Activated T-cell treated with anti-CD3 and anti-CD28 coated beads, Interleukin-2, amount 50 U/mL, for 24 hours (primary cell): ENCODE measurements around the gene GSC2.

ENCODE experiments used
- DNase-seq: peaks from one replicate; pipeline ENCODE4 v3.0.0-alpha.2; 2020
- H3K27ac Mint-ChIP-seq: 2 replicates; pipeline ENCODE4 v1.8.0; 2020; ENCODE audit warnings: mild to moderate bottlenecking, mixed read lengths
- H3K27me3 Mint-ChIP-seq: 2 replicates; pipeline ENCODE4 v1.8.0; 2020; ENCODE audit warnings: mixed read lengths
- H3K36me3 Mint-ChIP-seq: 2 replicates; pipeline ENCODE4 v1.8.0; 2020; ENCODE audit warnings: low read depth, mixed read lengths
- H3K4me1 Mint-ChIP-seq: 2 replicates; pipeline ENCODE4 v1.8.0; 2020; ENCODE audit warnings: low read depth, mixed read lengths
- H3K4me3 Mint-ChIP-seq: 2 replicates; pipeline ENCODE4 v1.8.0; 2020; ENCODE audit warnings: mild to moderate bottlenecking, moderate library complexity, mixed read lengths
- H3K9me3 Mint-ChIP-seq: 2 replicates; pipeline ENCODE4 v1.8.0; 2020; ENCODE audit warnings: mixed read lengths

Gene GSC2

DNA sequence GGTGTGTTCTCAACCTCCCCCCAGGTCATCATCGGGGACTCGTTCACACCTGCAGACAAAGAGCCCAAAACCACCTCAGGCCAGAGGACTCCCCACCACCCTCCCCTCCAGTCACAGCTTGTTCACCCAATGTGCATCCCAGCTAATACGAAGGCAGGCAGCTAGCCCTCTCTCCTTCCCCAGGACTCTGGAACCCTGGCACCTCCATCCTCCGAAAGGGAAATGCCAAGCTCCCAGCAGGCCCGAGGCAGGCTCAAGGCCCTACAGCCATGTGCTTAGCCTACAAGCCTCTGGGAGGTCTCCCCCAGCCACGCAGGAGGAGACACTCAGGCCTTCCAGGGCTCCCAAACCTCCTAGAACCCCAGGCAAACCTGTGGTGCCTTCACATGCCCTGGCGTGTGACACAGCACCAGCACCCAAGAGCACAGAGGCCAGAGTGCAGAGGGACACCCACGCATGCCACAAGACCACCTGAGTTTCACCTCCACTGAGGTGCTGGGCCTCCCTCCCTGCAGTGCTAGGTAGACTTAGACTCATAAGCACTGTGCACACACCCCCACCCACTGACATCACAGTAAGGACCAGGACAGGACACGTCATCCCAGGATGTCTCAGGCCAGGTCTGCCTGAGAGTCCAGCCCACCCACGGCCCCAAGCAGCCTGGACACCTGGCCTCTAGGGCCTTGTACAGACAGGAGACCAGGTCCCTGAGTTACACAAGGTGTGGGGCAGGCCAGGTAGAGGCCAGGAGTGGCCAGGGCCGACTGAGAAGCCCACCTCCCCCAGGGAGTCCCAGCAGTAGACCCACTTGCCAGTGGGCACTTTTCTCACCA, 12.5 kb downstream of the GSC2 start:
- Mint-ChIP-seq H3K27me3 (no peaks in the 10 kb centered on the region), H3K4me1 (peaks cover 6% of the 10 kb centered on the region), H3K36me3 (peaks cover 92% of the 10 kb centered on the region), H3K4me3 (no peak overlapping the region), H3K27ac (peak overlapping the region; percentile 11), H3K9me3 (no peaks in the 10 kb centered on the region)
- no peak for DNase-seq

DNA sequence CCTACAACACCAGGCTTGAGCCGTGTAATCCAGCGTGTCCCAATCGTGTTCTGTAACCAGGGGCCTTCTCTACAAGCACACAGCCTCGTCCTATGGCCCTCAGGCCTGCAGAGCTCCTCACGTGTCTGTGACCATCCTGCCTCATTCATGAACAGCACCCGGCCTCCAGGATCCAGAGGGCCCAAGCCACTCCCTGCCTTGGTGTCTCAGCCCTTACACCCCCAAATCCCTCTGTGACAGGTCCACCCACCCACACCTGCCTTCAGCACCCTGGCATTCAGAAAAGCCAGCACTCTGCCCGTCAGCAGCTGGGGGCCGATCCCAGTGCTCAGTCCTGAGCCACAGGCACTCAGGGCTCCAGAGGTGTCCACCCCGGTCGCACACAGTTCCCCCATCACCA, 13.2 kb downstream of the GSC2 start:
- Mint-ChIP-seq H3K27ac (peak overlapping the region; percentile 19), H3K4me3 (no peak overlapping the region), H3K27me3 (no peaks in the 10 kb centered on the region), H3K9me3 (no peaks in the 10 kb centered on the region), H3K4me1 (peaks cover 3% of the 10 kb centered on the region), H3K36me3 (peaks cover 92% of the 10 kb centered on the region)
- DNase-seq = no peak

DNA sequence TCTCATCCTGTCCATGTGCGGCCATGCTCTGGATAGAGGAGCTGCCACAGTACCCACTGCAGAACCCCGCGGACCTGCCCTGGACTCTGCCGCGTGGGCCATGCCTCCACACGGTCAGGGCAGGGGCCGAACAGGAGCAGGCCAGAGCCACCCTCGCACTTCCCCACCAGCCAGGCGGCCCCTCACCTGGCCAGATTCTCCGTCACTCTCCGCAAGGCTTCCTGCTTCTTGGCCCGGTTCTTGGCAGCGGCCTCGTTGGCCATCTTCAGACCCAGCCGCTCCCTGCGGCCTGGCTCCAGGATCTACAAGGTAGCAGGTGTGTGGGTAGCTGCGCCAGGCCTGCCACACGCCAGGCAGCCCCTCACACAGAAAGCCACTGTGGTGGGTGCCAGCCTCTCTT, 15.2 kb downstream of the GSC2 start:
- Mint-ChIP-seq H3K27ac (no peak overlapping the region), H3K9me3 (no peaks in the 10 kb centered on the region), H3K36me3 (peaks cover 84% of the 10 kb centered on the region), H3K27me3 (no peaks in the 10 kb centered on the region), H3K4me1 (no peaks in the 10 kb centered on the region), H3K4me3 (no peak overlapping the region)
- DNase-seq = no peak

DNA sequence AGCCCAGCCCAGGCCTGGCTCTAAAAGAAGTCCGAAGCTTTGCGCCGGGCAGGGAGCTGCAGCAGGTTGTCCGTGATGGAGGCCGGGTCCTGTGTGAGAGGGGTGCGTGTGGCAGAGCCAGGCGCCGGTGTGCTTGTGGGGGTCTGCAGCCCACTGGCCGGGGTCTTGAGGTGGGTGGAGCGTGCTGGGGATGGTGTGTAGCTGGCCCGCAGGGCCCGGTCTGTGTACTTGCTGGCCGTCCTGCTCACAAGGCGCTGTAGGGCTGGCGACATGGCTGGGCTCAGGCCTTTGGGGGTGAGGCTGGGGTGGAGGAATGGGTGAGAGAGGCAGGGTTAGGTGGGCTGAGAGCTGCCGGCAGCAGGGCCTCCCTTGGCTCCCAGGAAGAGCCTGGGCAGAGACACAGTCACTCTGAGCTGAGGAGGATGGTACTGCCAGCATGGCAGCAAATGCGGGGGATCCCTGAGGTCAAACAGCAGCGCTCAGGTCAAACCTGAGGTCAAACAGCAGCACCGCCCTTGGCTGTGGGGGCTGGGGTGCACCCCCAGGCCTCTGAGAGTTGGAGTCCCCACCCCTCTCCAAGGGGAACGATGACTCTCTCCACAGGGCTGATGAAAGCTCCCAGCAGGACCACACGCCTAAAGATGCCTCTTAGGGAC, 15.8 kb downstream of the GSC2 start:
- no peaks in the 10 kb centered on the region for H3K27me3 Mint-ChIP-seq
- H3K4me3 Mint-ChIP-seq = no peak overlapping the region
- no peaks in the 10 kb centered on the region for H3K4me1 Mint-ChIP-seq
- H3K9me3 Mint-ChIP-seq = no peaks in the 10 kb centered on the region
- H3K27ac Mint-ChIP-seq = no peak overlapping the region
- no peak for DNase-seq
- peaks cover 78% of the 10 kb centered on the region for H3K36me3 Mint-ChIP-seq

DNA sequence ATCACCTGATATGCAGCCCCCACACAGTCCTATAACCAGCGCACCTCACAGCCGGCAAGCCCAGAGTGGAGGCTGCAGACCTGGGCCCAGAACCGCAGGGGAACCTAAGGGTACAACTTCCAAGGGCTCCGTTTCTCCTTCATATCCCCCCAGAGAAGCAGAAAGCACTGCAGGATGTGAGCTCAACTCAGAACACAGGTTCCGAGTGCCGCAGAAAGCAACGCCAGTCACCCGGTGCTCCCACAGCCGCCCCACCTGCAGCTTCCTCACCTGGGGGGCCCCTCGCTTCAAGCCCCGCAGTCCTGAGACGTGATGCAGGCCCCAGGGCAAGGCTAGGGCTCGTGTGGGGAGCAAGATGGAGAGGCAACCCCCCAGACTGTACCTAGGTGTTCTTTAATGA, 16.5 kb downstream of the GSC2 start:
- no peak overlapping the region for H3K4me3 Mint-ChIP-seq
- H3K4me1 Mint-ChIP-seq = no peaks in the 10 kb centered on the region
- no peak for DNase-seq
- no peak overlapping the region for H3K27ac Mint-ChIP-seq
- H3K36me3 Mint-ChIP-seq = peaks cover 71% of the 10 kb centered on the region
- H3K27me3 Mint-ChIP-seq = no peaks in the 10 kb centered on the region
- no peaks in the 10 kb centered on the region for H3K9me3 Mint-ChIP-seq

DNA sequence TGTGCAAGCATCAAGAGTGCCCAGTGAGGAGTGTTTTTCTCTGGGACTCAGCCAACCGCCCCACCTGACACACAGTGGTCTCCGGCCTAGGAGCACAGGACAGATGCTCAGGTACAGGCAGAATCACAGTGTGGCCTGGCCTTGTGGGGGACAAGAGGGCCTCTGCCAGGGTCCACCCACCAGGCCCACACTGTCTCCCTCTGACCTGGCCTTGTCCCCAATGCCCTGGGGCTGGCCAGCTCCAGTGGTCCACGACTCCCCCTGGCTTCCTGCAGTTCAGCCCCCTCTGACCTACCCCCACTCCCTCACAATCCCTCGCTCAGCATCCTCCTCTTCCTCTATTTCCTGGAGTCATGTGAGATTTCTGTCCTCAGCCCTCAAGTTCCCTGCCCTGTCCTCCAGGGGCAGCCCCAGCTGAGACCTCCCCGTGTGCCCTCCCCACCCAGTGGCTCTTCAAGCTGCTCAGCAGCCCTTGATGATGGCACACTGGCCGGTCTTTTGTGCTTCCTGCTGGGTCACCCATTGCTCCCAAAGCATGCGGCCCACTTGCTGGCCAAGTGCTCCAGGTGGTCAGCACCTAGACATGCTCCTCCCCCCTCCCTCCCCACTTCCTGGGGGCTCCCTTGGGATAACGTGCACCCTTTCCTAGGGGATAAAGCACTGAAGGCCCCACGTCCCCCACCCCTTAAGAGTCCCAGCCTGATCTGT, 17.2 kb downstream of the GSC2 start:
- no peaks in the 10 kb centered on the region for H3K9me3 Mint-ChIP-seq
- peaks cover 65% of the 10 kb centered on the region for H3K36me3 Mint-ChIP-seq
- H3K27me3 Mint-ChIP-seq = no peaks in the 10 kb centered on the region
- no peak overlapping the region for H3K27ac Mint-ChIP-seq
- no peak overlapping the region for H3K4me3 Mint-ChIP-seq
- no peaks in the 10 kb centered on the region for H3K4me1 Mint-ChIP-seq
- no peak for DNase-seq

DNA sequence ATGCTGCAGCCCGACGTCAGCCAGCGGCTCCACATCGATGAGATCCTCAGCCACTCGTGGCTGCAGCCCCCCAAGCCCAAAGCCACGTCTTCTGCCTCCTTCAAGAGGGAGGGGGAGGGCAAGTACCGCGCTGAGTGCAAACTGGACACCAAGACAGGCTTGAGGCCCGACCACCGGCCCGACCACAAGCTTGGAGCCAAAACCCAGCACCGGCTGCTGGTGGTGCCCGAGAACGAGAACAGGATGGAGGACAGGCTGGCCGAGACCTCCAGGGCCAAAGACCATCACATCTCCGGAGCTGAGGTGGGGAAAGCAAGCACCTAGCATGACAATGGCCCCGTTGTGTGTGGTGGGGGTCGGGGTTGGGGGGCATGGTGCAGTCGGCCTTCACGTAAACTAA, 17.9 kb downstream of the GSC2 start:
- H3K4me1 Mint-ChIP-seq = no peaks in the 10 kb centered on the region
- H3K4me3 Mint-ChIP-seq = no peak overlapping the region
- H3K36me3 Mint-ChIP-seq = peaks cover 58% of the 10 kb centered on the region
- DNase-seq = no peak
- H3K9me3 Mint-ChIP-seq = no peaks in the 10 kb centered on the region
- H3K27ac Mint-ChIP-seq = no peak overlapping the region
- no peaks in the 10 kb centered on the region for H3K27me3 Mint-ChIP-seq

DNA sequence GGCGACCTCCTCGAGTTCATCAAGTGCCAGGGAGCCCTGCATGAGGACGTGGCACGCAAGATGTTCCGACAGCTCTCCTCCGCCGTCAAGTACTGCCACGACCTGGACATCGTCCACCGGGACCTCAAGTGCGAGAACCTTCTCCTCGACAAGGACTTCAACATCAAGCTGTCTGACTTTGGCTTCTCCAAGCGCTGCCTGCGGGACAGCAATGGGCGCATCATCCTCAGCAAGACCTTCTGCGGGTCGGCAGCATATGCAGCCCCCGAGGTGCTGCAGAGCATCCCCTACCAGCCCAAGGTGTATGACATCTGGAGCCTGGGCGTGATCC, 18.4 kb downstream of the GSC2 start:
- no peak for DNase-seq
- Mint-ChIP-seq H3K27ac (no peak overlapping the region), H3K27me3 (no peaks in the 10 kb centered on the region), H3K4me3 (no peak overlapping the region), H3K36me3 (peaks cover 53% of the 10 kb centered on the region), H3K4me1 (no peaks in the 10 kb centered on the region), H3K9me3 (no peaks in the 10 kb centered on the region)

DNA sequence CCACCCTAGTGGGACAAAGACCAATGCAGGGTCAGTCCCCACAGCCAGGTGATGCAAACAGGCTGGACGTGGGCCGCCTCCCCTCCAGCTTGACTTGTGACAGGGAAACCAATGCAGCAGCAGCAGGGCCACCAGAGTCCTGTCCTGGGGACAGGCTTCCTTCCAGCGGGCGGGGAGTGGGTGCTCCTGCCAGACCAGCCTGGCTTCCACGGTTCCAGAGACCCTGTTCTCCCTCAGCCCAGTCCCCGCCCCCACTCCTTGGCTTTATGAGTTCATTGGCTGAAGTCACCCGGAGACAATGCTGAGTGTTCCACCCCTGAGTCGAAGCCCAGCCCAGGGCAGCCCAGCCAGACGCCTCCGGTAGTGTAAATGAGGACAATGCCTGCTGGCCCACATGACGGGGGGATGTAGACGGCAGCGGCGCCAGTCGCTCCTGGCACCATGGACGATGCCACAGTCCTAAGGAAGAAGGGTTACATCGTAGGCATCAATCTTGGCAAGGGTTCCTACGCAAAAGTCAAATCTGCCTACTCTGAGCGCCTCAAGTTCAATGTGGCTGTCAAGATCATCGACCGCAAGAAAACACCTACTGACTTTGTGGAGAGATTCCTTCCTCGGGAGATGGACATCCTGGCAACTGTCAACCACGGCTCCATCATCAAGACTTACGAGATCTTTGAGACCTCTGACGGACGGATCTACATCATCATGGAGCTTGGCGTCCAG, 19.0 kb downstream of the GSC2 start, which contains the start of gene TSSK2:
TSS of gene TSSK2 (plus strand) at position 350 of the 726 bp plus-strand sequence. CDS start at position 442, 92 bp downstream.
- no peak for DNase-seq
- Mint-ChIP-seq H3K4me1 (no peaks in the 10 kb centered on the region), H3K36me3 (peaks cover 48% of the 10 kb centered on the region), H3K27ac (no peak within 1 kb of the TSS), H3K9me3 (no peaks in the 10 kb centered on the region), H3K27me3 (no peaks in the 10 kb centered on the region), H3K4me3 (no peak within 1 kb of the TSS)

DNA sequence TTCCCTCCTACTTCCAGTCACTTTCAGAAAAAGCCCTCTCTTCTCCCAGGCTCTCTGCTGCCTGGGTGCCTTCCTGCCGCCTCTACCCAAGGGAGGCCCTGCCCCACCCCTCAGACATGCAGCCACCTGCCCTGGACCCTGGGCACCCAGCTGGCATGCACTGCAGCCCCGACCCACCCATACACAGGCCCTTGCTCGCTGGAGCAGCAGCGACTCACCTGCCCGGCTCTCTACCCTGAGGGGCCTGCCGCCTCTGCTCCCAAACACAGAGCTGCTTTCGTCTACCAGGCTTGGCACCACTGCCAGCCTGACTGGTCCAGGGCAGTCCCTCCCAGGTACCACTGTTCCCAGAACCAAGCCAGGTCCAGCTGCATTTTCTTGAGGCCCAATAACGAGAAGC, 20.2 kb downstream of the GSC2 start:
- H3K27ac Mint-ChIP-seq = no peak overlapping the region
- no peaks in the 10 kb centered on the region for H3K27me3 Mint-ChIP-seq
- H3K4me3 Mint-ChIP-seq = no peak overlapping the region

DNA sequence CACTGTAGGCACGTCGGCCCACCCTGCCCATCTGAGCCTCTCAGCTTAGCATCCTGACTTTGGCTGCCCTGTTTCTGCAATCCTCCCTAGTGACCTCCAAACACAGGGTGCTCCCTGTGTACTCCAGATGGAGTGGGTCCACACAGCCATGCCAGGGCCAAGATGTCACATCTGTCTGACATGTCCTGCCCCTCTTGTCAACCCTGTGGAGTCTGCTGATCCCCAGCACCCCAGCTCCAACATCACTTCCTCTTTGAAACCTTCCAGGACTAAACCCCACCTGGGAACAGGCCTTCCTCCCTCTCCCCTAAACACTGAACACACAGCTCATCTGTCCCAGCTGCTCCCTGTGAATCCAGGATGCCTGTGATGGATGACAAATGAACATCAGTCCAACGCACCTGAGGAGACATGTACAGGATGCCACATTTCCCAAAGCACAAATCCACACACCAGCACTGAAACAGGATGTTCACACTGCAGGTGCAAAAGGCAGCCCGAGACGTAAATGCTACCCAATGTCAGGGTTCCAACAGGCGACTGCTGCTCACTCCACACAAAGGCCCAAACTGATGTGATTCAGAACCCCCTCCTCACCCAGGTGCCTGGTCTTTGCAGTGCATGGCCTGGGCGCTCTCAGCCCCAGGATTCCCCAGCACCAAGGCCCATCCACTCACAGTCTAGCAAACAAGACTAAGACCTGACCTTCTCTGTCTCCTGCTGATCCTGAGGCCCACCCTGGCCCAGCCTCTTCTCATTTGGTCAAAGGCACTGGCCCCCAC, 21.0 kb downstream of the GSC2 start:
- H3K9me3 Mint-ChIP-seq = no peaks in the 10 kb centered on the region
- H3K4me3 Mint-ChIP-seq = no peak overlapping the region
- no peaks in the 10 kb centered on the region for H3K27me3 Mint-ChIP-seq
- no peaks in the 10 kb centered on the region for H3K4me1 Mint-ChIP-seq
- H3K27ac Mint-ChIP-seq = peak overlapping the region; percentile 18
- DNase-seq = no peak
- peaks cover 32% of the 10 kb centered on the region for H3K36me3 Mint-ChIP-seq

More for the DNA sequence above, 20.2 kb downstream of the GSC2 start:
- H3K4me1 Mint-ChIP-seq = no peaks in the 10 kb centered on the region
- DNase-seq = no peak
- H3K36me3 Mint-ChIP-seq = peaks cover 39% of the 10 kb centered on the region
- no peaks in the 10 kb centered on the region for H3K9me3 Mint-ChIP-seq

DNA sequence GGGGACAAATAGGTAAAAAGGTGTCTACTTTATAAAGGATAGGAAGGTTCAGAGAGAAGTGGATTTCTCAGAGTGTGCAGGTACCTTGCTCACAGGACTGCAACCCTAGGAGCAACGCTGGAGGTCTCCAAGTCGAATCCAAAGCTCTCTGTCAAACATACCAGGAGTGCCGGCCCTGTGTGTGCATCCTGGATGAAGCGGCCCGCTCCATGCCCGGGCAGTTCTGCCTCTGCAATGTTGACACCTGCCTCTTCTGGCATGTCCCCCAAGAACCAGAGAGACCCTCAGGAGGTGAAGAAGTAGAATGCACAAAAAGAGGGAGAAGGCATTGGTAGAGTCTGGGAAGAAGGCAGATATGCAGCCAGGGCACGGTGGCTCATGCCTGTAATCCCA, 22.1 kb downstream of the GSC2 start:
- Mint-ChIP-seq H3K9me3 (no peaks in the 10 kb centered on the region), H3K27me3 (no peaks in the 10 kb centered on the region), H3K4me3 (no peak overlapping the region), H3K27ac (no peak overlapping the region), H3K36me3 (peaks cover 21% of the 10 kb centered on the region), H3K4me1 (peaks cover 3% of the 10 kb centered on the region)
- DNase-seq = no peak

DNA sequence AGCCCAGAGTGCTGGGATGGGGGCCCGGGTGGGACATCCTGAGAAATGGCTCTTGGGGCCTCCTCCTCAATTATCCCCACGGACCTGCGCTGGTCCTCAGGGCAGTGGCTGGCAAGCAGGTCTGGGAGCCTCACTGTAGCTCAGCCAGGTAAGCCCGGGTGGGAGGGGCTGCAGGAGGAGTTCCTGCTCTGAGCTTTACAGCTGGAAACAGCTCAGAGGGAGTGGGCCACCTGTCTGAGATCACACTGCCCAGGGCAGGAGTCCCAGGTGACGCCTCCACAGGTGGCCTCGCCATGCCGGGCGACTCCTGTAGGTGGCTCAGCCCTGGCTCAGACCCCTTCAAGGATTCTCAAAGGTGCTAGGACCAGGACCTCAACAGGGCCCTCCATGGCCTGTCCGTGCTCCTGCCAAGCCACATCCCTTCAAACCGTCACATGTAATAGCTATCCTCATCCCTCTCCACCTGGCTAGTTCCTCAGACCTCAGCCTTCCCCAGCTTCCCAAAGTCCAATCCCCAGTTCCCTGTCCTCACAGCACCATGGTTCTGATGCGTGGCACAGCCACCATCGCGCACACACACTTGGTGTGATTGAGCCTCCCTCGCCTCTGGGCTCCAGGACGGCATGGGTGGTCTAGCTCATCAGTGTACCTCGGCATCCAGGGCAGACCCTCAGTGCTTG, 22.6 kb downstream of the GSC2 start:
- peaks cover 9% of the 10 kb centered on the region for H3K4me1 Mint-ChIP-seq
- no peak overlapping the region for H3K4me3 Mint-ChIP-seq
- H3K27me3 Mint-ChIP-seq = no peaks in the 10 kb centered on the region
- H3K36me3 Mint-ChIP-seq = peaks cover 16% of the 10 kb centered on the region
- H3K9me3 Mint-ChIP-seq = no peaks in the 10 kb centered on the region
- no peak for DNase-seq
- no peak overlapping the region for H3K27ac Mint-ChIP-seq
